Astrocyte (in vitro differentiated cells and primary cell): ENCODE measurements around the gene ZNRF1.

Source experiments
- CTCF ChIP-seq: IDR thresholded peaks from 2 replicates; pipeline ENCODE4 v1.5.1; 2011; ENCODE audit warnings: low read depth, mild to moderate bottlenecking, inconsistent platforms, low read length, moderate library complexity; ENCODE audit not compliant: insufficient read depth
- EZH2 ChIP-seq: IDR thresholded peaks from 2 replicates; pipeline ENCODE4 v1.6.1; 2012; ENCODE audit warnings: mild to moderate bottlenecking, low read length, inconsistent platforms; ENCODE audit not compliant: insufficient read depth

- TF ChIP-seq CTCF (no peak), EZH2 (no peak)
Observed at GRCh38 chr16:75023009-75023408, 24.2 kb downstream of the ZNRF1 start.
